WI38 (cell line): ENCODE measurements around the gene IMMP2L.
"Not testable (repeated sequence)": the region's sequence is repeated elsewhere in the genome, so short reads cannot be mapped to it uniquely, and the experiment has no call there.

Experiments
- H3K4me3 ChIP-seq: 2 replicates; pipeline ENCODE4 v1.5.1; 2011; ENCODE audit warnings: low read depth, mild to moderate bottlenecking, control low read depth, low read length
- TF ChIP-seq, protein P1 (sequence below): IDR thresholded peaks from 2 replicates; pipeline ENCODE4 v1.5.1; 2012; ENCODE audit warnings: low read depth, mild to moderate bottlenecking, control low read depth, low read length

Gene IMMP2L

GRCh38 chr7:111593343-111593742 is 31.1 kb upstream of the IMMP2L start:
- no peak overlapping the region for H3K4me3 ChIP-seq
- TF ChIP-seq, protein P1, sequence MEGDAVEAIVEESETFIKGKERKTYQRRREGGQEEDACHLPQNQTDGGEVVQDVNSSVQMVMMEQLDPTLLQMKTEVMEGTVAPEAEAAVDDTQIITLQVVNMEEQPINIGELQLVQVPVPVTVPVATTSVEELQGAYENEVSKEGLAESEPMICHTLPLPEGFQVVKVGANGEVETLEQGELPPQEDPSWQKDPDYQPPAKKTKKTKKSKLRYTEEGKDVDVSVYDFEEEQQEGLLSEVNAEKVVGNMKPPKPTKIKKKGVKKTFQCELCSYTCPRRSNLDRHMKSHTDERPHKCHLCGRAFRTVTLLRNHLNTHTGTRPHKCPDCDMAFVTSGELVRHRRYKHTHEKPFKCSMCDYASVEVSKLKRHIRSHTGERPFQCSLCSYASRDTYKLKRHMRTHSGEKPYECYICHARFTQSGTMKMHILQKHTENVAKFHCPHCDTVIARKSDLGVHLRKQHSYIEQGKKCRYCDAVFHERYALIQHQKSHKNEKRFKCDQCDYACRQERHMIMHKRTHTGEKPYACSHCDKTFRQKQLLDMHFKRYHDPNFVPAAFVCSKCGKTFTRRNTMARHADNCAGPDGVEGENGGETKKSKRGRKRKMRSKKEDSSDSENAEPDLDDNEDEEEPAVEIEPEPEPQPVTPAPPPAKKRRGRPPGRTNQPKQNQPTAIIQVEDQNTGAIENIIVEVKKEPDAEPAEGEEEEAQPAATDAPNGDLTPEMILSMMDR, result no peak

DNA sequence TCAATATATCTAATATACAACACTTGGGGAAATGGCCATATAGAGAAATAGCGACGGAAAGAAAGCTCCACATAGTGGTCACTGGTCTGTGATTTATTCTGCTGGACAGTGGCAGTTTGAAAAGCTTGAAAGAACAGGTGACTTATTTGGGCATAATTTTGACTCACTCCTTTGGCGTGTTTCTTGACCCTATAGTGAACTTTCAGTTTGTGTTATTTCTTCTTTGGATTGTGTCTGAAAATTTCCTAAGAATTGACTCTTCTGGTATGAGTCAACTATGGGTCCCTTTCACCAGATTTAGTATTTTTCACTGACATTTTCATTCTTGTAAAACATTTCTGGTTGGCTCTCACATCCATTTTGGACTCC is 25.8 kb upstream of the IMMP2L start:
- TF ChIP-seq, protein P1, result no peak
- no peak overlapping the region for H3K4me3 ChIP-seq

GRCh38 chr7:111587410-111588064 is 25.2 kb upstream of the IMMP2L start:
- H3K4me3 ChIP-seq, result no peak overlapping the region
- TF ChIP-seq, protein P1, result no peak

DNA sequence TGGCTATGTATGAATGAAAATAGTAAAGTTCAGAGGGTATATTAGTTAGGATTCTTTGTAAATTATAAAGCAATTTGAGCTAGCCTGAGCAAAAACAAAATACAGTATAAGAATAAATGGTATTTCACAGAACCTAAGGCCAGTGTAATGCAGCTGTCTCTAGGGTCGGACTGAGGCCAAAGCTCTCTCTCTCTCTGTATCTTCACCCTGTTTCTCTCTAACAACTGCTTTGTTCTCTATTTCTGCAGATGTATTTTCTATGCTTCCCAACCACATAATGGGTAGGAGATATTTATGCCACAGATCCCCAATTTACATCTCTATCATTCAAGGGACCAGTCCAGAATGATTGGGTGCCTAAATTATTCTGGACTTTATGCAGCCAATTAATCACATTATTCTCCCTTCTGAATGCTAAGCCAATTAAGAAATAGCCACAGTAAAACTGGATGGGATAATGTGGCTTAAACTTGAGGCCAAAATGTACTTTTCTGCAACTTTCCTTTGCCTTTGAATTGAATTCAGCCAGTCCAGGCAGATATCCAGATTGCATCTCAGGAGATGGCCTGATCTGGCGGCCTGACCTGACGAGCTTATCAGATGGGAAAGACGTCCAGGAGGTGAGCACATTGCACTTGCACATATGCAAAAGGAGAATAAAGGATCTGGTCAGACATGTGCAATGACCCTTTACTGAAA is 24.6 kb upstream of the IMMP2L start:
- TF ChIP-seq, protein P1, result no peak
- no peak overlapping the region for H3K4me3 ChIP-seq

GRCh38 chr7:111581784-111582488 is 19.6 kb upstream of the IMMP2L start:
- not testable (repeated sequence) for H3K4me3 ChIP-seq

DNA sequence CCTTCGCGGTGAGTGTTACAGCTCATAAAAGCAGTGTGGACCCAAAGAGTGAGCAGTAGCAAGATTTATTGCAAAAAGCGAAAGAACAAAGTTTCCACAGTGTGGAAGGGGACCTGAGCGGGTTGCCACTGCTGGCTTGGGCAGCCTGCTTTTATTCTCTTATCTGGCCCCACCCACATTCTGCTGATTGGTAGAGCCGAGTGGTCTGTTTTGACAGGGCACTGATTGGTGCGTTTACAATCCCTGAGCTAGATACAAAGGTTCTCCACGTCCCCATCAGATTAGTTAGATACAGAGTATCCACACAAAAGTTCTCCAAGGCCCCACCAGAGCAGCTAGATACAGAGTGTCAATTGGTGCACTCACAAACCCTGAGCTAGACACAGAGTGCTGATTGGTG is 18.9 kb upstream of the IMMP2L start:
- H3K4me3 ChIP-seq, result not testable (repeated sequence)

DNA sequence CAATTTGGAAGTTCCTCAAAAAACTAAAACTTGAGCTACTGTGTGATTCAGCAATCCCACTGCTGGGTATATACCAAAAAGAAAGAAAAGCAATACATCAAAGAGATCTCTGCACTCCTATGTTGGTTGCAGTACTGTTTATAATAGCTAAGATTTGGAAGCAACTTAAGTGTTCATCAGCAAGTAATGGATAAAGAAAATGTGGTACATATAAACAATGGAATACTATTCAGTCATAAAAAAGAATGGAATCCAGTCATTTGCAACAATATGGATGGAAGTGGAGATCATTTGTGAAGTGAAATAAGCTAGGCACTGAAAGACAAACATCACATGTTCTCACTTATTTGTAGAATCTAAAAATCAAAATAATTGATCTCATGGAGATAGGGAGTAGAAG is 16.5 kb upstream of the IMMP2L start:
- H3K4me3 ChIP-seq, result no peak overlapping the region
- TF ChIP-seq, protein P1, result no peak

GRCh38 chr7:111571720-111572119 is 9.4 kb upstream of the IMMP2L start:
- TF ChIP-seq, protein P1, result no peak
- no peak overlapping the region for H3K4me3 ChIP-seq
